Thyroid gland (tissue), 4 donors: ENCODE data around the gene ADRB1. TPM values are rescaled to one million over a fixed set of nuclear protein-coding genes. Genes with fewer than 3 reads are reported as not detected.

Experiments
- DNase-seq, 2 donors: peaks; one replicate each; pipeline ENCODE4 v3.0.0-alpha.2; 2019
- H3K27ac ChIP-seq, 3 donors: fragments of 200-600 bp; sonication (generic); 1 replicate in 2 of 3; 2 replicates in 1 of 3; pipeline ENCODE4 v1.5.1; 2016 to 2019; ENCODE audit warnings: mild to moderate bottlenecking in 1 of 3, moderate library complexity in 1 of 3
- H3K27me3 ChIP-seq: fragments of 200-600 bp; sonication (generic); one replicate; pipeline ENCODE4 v1.5.1; 2019
- H3K36me3 ChIP-seq, 2 donors: fragments of 200-600 bp; sonication (generic); one replicate each; pipeline ENCODE4 v1.5.1; 2016 to 2019
- H3K4me1 ChIP-seq, 2 donors: fragments of 200-600 bp; sonication (generic); one replicate each; pipeline ENCODE4 v1.5.1; 2017 to 2019
- H3K4me3 ChIP-seq, 3 donors: fragments of 200-600 bp; sonication (generic); replicated peaks in 1 of 3; 1 replicate in 2 of 3; 2 replicates in 1 of 3; pipeline ENCODE4 v1.5.1; 2016; ENCODE audit warnings: mild to moderate bottlenecking in 1 of 3
- H3K9me3 ChIP-seq: fragments of 200-600 bp; sonication (generic); one replicate; pipeline ENCODE4 v1.5.1; 2017
- POLR2A ChIP-seq, 2 donors: fragments of 450-650 bp; IDR thresholded peaks; one replicate each; pipeline ENCODE4 v1.6.1; 2017; ENCODE audit warnings: antibody characterized with exemption in 2 of 2, mild to moderate bottlenecking in 2 of 2, moderate library complexity in 1 of 2
- WGBS, 2 donors: methylation state at CpG; one replicate each; pipeline ENCODE4 v1.1.5; 2017; 5-methylcytosine and 5-hydroxymethylcytosine counted together
- intact Hi-C: fragments of 100-400 bp; cut with DNase I; formaldehyde crosslinking; loops from one replicate; pipeline ENCODE4 v1.15.1; 2023
- total RNA-seq, 4 donors: library from RNA; depleted of rRNA; stranded (reverse); fragments of >200 nt; gene quantifications; one replicate each; pipeline ENCODE4 v1.2.3, GENCODE V29; 2016
- TF ChIP-seq, protein P1 (sequence below), 6 experiments: fragments of 200-600 bp in 3 of 6; fragments of 450-650 bp in 3 of 6; sonication (generic) in 3 of 6; IDR thresholded peaks; one replicate each; pipeline ENCODE4 v1.5.1; 2016 to 2019; ENCODE audit warnings: antibody characterized with exemption in 6 of 6, mild to moderate bottlenecking in 2 of 6, inconsistent platforms in 1 of 6, moderate library complexity in 1 of 6

The ADRB1 gene
- total RNA-seq, 4 donors from 2014 or later, result 0.27 to 1.7 (median 0.95) TPM

- intact Hi-C loops, result no loop called here
- H3K9me3 ChIP-seq, result no peaks in the 10 kb centered on the region
- H3K27ac ChIP-seq, result no peak overlapping the region
- H3K4me1 ChIP-seq, result no peaks in the 10 kb centered on the region
- H3K27me3 ChIP-seq, result no peaks in the 10 kb centered on the region
- H3K4me3 ChIP-seq, result no peak overlapping the region
- 76 to 85% methylated on average over 6 of the region's 6 CpGs for WGBS, 2 donors
- H3K36me3 ChIP-seq, result no peaks in the 10 kb centered on the region
- TF ChIP-seq POLR2A (IDR thresholded peaks at IDR 0.05), result no peak
- TF ChIP-seq, protein P1, sequence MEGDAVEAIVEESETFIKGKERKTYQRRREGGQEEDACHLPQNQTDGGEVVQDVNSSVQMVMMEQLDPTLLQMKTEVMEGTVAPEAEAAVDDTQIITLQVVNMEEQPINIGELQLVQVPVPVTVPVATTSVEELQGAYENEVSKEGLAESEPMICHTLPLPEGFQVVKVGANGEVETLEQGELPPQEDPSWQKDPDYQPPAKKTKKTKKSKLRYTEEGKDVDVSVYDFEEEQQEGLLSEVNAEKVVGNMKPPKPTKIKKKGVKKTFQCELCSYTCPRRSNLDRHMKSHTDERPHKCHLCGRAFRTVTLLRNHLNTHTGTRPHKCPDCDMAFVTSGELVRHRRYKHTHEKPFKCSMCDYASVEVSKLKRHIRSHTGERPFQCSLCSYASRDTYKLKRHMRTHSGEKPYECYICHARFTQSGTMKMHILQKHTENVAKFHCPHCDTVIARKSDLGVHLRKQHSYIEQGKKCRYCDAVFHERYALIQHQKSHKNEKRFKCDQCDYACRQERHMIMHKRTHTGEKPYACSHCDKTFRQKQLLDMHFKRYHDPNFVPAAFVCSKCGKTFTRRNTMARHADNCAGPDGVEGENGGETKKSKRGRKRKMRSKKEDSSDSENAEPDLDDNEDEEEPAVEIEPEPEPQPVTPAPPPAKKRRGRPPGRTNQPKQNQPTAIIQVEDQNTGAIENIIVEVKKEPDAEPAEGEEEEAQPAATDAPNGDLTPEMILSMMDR (IDR thresholded peaks at IDR 0.05), result no peak
- no peak for DNase-seq
Measured at GRCh38 chr10:114078346-114078745, 34.7 kb downstream of the ADRB1 start.

DNA sequence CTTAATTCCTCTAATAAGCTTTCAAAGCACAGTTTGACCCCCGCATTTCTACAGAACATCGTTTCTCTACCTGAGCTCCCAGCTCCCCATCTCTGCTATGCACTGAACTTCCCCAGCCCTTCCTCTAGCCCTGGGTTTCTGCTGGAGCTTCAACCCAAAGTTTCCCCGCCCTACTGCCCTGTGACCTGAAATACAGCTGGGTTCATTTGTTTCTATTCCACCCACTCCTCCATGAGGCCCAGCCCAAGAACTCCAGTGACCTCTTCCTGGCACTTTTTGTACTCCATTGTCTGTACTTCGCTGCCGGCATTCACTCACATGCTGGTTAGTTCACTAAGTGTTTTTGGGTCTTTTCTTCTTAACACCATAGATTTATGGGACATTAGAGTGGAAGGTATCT is 35.8 kb downstream of the ADRB1 start:
- no peaks in the 10 kb centered on the region for H3K4me1 ChIP-seq
- WGBS, 2 donors, result 79 to 85% methylated on average over 5 of the region's 5 CpGs
- H3K36me3 ChIP-seq, result no peaks in the 10 kb centered on the region
- intact Hi-C loops, result no loop called here
- TF ChIP-seq, protein P1 (IDR thresholded peaks at IDR 0.05), result no peak
- no peak for TF ChIP-seq POLR2A (IDR thresholded peaks at IDR 0.05)
- no peak for DNase-seq
- no peak overlapping the region for H3K4me3 ChIP-seq
- H3K27me3 ChIP-seq, result no peaks in the 10 kb centered on the region
- H3K27ac ChIP-seq, result no peak overlapping the region
- H3K9me3 ChIP-seq, result no peaks in the 10 kb centered on the region

DNA sequence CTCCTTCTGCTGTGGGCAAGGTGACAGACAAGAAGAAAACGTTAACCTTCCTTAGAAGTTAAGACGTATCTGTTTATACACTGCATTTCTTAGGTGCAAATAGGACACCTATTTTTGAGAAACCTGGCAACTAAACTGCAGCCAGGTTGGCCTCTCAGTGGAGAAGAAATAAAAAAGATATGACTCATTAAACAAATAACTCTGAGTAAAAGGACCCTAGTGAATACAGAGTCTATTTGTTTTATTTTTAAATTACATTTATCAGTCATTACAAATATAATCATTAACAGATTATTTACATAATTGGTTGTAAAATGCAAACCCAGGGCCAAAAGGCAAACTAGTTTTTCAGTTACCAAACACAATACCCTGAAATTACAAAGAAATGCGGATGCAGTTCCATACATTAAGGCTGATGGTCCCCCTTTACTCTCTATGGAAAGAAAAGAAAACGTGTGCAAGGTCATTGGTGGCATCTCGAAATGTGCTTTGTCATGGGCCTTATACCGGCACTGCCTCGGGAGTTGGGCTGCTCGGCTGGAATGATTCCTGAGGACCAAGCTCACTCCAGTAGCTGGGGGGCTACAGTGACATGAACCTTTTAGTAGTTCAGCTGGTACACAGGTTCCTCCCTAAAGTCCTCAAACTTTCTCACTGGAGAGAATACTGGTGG is 38.4 kb downstream of the ADRB1 start:
- no peaks in the 10 kb centered on the region for H3K9me3 ChIP-seq
- H3K27me3 ChIP-seq, result no peaks in the 10 kb centered on the region
- no peaks in the 10 kb centered on the region for H3K4me1 ChIP-seq
- H3K36me3 ChIP-seq, result no peaks in the 10 kb centered on the region
- DNase-seq, result no peak
- H3K27ac ChIP-seq, result no peak overlapping the region
- no peak overlapping the region for H3K4me3 ChIP-seq
- WGBS, 2 donors, result 88 to 90% methylated on average over 8 of the region's 8 CpGs
- intact Hi-C loops, result no loop called here
- TF ChIP-seq POLR2A (IDR thresholded peaks at IDR 0.05), result no peak
- TF ChIP-seq, protein P1 (IDR thresholded peaks at IDR 0.05), result no peak

DNA sequence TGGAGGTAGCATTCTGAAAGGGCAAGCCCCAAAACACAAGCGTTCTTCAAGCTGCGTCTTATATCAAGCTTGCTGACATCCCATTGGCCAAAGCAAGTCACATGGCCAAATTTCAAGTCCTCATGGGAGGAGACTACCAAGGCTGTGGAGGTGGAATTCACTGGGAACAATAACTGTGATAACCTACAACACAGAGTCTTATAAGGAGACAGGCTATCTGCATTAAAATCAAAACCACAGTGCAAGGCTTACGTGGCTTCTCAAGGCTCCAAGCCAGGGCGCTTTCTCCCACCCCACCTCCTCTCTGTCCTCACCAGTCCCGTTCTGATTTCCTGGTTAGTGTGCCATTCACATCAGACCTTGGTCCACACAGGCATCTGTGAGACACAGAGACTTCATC is 39.4 kb downstream of the ADRB1 start:
- DNase-seq, result no peak
- WGBS, 2 donors, result 90 to 96% methylated on average over 5 of the region's 5 CpGs
- intact Hi-C loops, result no loop called here
- Histone ChIP-seq H3K36me3 (no peaks in the 10 kb centered on the region), H3K27me3 (no peaks in the 10 kb centered on the region), H3K4me3 (no peak overlapping the region), H3K9me3 (no peaks in the 10 kb centered on the region), H3K4me1 (no peaks in the 10 kb centered on the region), H3K27ac (no peak overlapping the region)
- TF ChIP-seq POLR2A (IDR thresholded peaks at IDR 0.05), result no peak
- TF ChIP-seq, protein P1 (IDR thresholded peaks at IDR 0.05), result no peak

DNA sequence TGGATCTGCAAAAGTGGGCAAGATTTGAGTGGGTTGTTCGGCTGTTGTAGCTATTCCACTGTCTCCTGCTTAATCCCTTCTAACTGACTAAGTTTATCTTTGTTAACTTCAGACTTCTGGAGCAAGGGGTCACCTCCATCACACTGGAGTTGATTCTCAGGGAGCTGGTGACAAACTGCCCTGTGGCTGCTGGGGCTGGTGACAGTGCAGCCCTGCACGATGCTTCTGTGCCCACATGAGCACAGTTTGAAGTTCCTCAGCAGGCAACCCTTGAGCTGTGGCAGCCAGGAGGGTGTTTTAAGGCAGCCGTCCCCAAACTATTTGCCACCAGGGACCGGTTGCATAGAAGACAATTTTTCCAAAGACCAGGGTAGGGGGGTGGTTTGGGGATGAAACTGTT is 40.5 kb downstream of the ADRB1 start:
- no peaks in the 10 kb centered on the region for H3K9me3 ChIP-seq
- H3K4me1 ChIP-seq, result no peaks in the 10 kb centered on the region
- H3K27ac ChIP-seq, result no peak overlapping the region
- H3K27me3 ChIP-seq, result no peaks in the 10 kb centered on the region
- 94 to 99% methylated on average over 3 to 4 of the region's 4 CpGs for WGBS, 2 donors
- TF ChIP-seq, protein P1 (IDR thresholded peaks at IDR 0.05), result no peak
- no peak for TF ChIP-seq POLR2A (IDR thresholded peaks at IDR 0.05)
- H3K36me3 ChIP-seq, result no peaks in the 10 kb centered on the region
- no peak for DNase-seq
- intact Hi-C loops, result no loop called here
- no peak overlapping the region for H3K4me3 ChIP-seq
